ENCODE data around the gene ATRN.

DNA sequence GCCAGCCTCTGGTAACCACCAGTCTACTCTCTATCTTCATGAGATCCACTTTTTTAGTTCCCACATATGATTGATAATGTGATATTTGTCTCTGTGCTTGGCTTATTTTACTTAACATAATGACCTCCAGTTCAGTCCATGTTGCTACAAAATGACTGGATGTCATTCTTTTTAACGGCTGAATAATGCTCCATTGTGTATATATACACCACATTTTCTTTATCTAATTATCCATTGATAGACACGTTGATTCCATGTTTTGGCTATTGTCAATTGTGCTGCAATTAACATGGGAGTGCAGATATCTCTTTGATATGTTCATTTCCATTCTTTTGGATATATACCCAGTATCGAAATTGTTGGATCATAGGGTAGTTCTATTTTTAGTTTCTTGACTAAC is 89.3 kb downstream of the ATRN start:
- TF ChIP-seq CTCF (IDR thresholded peaks at IDR 0.05; ENCODE audit: low read length): no peak
- TF ChIP-seq EZH2 (IDR thresholded peaks at IDR 0.05; ENCODE audit: borderline replicate concordance, low read length): no peak

All from OCI-LY1 (cell line).